ENCODE measurements around the gene ICAM3.

The ICAM3 gene

GRCh38 chr19:10309423-10309822 is 30.0 kb downstream of the ICAM3 start, which contains the start of gene ZGLP1:
ZGLP1 (minus strand) TSS chr19:10309815.
- Histone ChIP-seq H3K4me2 (ENCODE audit: low read length) (no peak within 1 kb of the TSS), H3K4me3 (ENCODE audit: low read length) (no peak within 1 kb of the TSS), H3K9me3 (ENCODE audit: control insufficient read depth, insufficient read depth, low read length) (no peaks in the 10 kb centered on the region), H3K27me3 (ENCODE audit: control insufficient read depth, low read length) (no peaks in the 10 kb centered on the region), H3K79me2 (ENCODE audit: control insufficient read depth, low read length) (no peaks in the 10 kb centered on the region), H3F3A (ENCODE audit: control insufficient read depth, insufficient read depth) (no peaks in the 10 kb centered on the region), H3K9me2 (replicated peaks; ENCODE audit: control insufficient read depth, low read length) (no peaks in the 10 kb centered on the region), H3K27ac (ENCODE audit: low read depth, low read length) (no peak within 1 kb of the TSS), H4K20me1 (ENCODE audit: control insufficient read depth, insufficient read depth, low read depth, low read length) (no peaks in the 10 kb centered on the region), H3K36me3 (ENCODE audit: control insufficient read depth, low read length) (peaks cover 9% of the 10 kb centered on the region), H3K4me1 (ENCODE audit: control insufficient read depth, low read length) (no peaks in the 10 kb centered on the region)
- TF ChIP-seq EZH2phosphoT487 (IDR thresholded peaks at IDR 0.05; ENCODE audit: borderline replicate concordance, low read length) (no peak), CTCF (IDR thresholded peaks at IDR 0.05; ENCODE audit: low read depth, low read length, poor library complexity, severe bottlenecking) (no peak)

- Histone ChIP-seq H3K36me3 (ENCODE audit: control insufficient read depth, low read length) (peaks cover 4% of the 10 kb centered on the region; the same call in 1 of the 2 replicates), H3K4me1 (ENCODE audit: control insufficient read depth, low read length) (no peaks in the 10 kb centered on the region), H3K9me2 (replicated peaks; ENCODE audit: control insufficient read depth, low read length) (no peaks in the 10 kb centered on the region), H3K79me2 (ENCODE audit: control insufficient read depth, low read length) (no peaks in the 10 kb centered on the region), H3K27ac (ENCODE audit: low read depth, low read length) (no peak overlapping the region), H3F3A (ENCODE audit: control insufficient read depth, insufficient read depth) (no peaks in the 10 kb centered on the region), H3K27me3 (ENCODE audit: control insufficient read depth, low read length) (no peaks in the 10 kb centered on the region), H3K4me3 (ENCODE audit: low read length) (no peak overlapping the region), H3K9me3 (ENCODE audit: control insufficient read depth, insufficient read depth, low read length) (no peaks in the 10 kb centered on the region), H4K20me1 (ENCODE audit: control insufficient read depth, insufficient read depth, low read depth, low read length) (no peaks in the 10 kb centered on the region), H3K4me2 (ENCODE audit: low read length) (no peak overlapping the region)
- no peak for TF ChIP-seq CTCF (IDR thresholded peaks at IDR 0.05; ENCODE audit: low read depth, low read length, poor library complexity, severe bottlenecking)
- no peak for TF ChIP-seq EZH2phosphoT487 (IDR thresholded peaks at IDR 0.05; ENCODE audit: borderline replicate concordance, low read length)
These were observed 33.1 kb downstream of the ICAM3 start for GRCh38 chr19:10306327-10306726.

- Histone ChIP-seq H3K79me2 (ENCODE audit: control insufficient read depth, low read length) (no peaks in the 10 kb centered on the region), H4K20me1 (ENCODE audit: control insufficient read depth, insufficient read depth, low read depth, low read length) (no peaks in the 10 kb centered on the region), H3K9me2 (replicated peaks; ENCODE audit: control insufficient read depth, low read length) (no peaks in the 10 kb centered on the region), H3K27ac (ENCODE audit: low read depth, low read length) (no peak overlapping the region), H3K36me3 (ENCODE audit: control insufficient read depth, low read length) (peaks cover 3% of the 10 kb centered on the region; the same call in 1 of the 2 replicates), H3K4me1 (ENCODE audit: control insufficient read depth, low read length) (no peaks in the 10 kb centered on the region), H3F3A (ENCODE audit: control insufficient read depth, insufficient read depth) (no peaks in the 10 kb centered on the region), H3K4me2 (ENCODE audit: low read length) (no peak overlapping the region), H3K4me3 (ENCODE audit: low read length) (no peak overlapping the region), H3K27me3 (ENCODE audit: control insufficient read depth, low read length) (no peaks in the 10 kb centered on the region), H3K9me3 (ENCODE audit: control insufficient read depth, insufficient read depth, low read length) (no peaks in the 10 kb centered on the region)
- no peak for TF ChIP-seq EZH2phosphoT487 (IDR thresholded peaks at IDR 0.05; ENCODE audit: borderline replicate concordance, low read length)
- TF ChIP-seq CTCF (IDR thresholded peaks at IDR 0.05; ENCODE audit: low read depth, low read length, poor library complexity, severe bottlenecking): no peak
These were observed 34.2 kb downstream of the ICAM3 start for GRCh38 chr19:10305139-10305806.
